EL (cell line): Measurements from ENCODE around the gene SH3YL1.

Experiments
- DNase-seq: peaks from one replicate; pipeline ENCODE4 v3.0.0-alpha.2; 2016

Gene SH3YL1

GRCh38 chr2:255195-255594, 8.6 kb downstream of the SH3YL1 start:
- no peak for DNase-seq

- DNase-seq = no peak
Observed at GRCh38 chr2:254241-254640, 9.6 kb downstream of the SH3YL1 start.

- no peak for DNase-seq
Observed at GRCh38 chr2:253202-253638, 10.6 kb downstream of the SH3YL1 start.

- DNase-seq = no peak
Observed at GRCh38 chr2:252001-252602, 11.7 kb downstream of the SH3YL1 start.

GRCh38 chr2:249538-250042, 14.2 kb downstream of the SH3YL1 start:
- no peak for DNase-seq

- DNase-seq = no peak
Observed at GRCh38 chr2:248724-249123, 15.1 kb downstream of the SH3YL1 start.

GRCh38 chr2:246489-247144, 17.2 kb downstream of the SH3YL1 start:
- DNase-seq = peak; percentile 60

- DNase-seq = no peak
Observed at GRCh38 chr2:244547-244946, 19.3 kb downstream of the SH3YL1 start.

GRCh38 chr2:238869-239268, 25.0 kb downstream of the SH3YL1 start:
- no peak for DNase-seq

- DNase-seq = no peak
Observed at GRCh38 chr2:238431-238830, 25.4 kb downstream of the SH3YL1 start.

GRCh38 chr2:237878-238277, 26.0 kb downstream of the SH3YL1 start:
- DNase-seq = no peak

GRCh38 chr2:236993-237539, 26.8 kb downstream of the SH3YL1 start:
- no peak for DNase-seq

- DNase-seq = no peak
Observed at GRCh38 chr2:234421-234820, 29.4 kb downstream of the SH3YL1 start.

- no peak for DNase-seq
Observed at GRCh38 chr2:233030-233429, 30.8 kb downstream of the SH3YL1 start.

GRCh38 chr2:231521-232185, 32.2 kb downstream of the SH3YL1 start:
- DNase-seq = no peak

GRCh38 chr2:228518-229278, 35.1 kb downstream of the SH3YL1 start:
- DNase-seq = no peak

GRCh38 chr2:228115-228514, 35.7 kb downstream of the SH3YL1 start:
- DNase-seq = no peak

GRCh38 chr2:223971-224760, 39.7 kb downstream of the SH3YL1 start:
- no peak for DNase-seq

- no peak for DNase-seq
Observed at GRCh38 chr2:223451-223850, 40.4 kb downstream of the SH3YL1 start.

- no peak for DNase-seq
Observed at GRCh38 chr2:216068-216467, 47.8 kb downstream of the SH3YL1 start.

- no peak for DNase-seq
Observed at GRCh38 chr2:213932-214693, 49.7 kb downstream of the SH3YL1 start.
